Thoracic aorta (tissue), 2 donors: ENCODE measurements around the gene COL17A1. TPM values are rescaled to one million over a fixed set of nuclear protein-coding genes. Genes with fewer than 3 reads are reported as not detected.

ENCODE experiments used
- ATAC-seq: fragments of 150-250 bp; one replicate; pipeline ENCODE4 v1.8.0; 2017; ENCODE audit warnings: low read depth; ENCODE audit not compliant: insufficient number of reproducible peaks, low FRiP score
- DNase-seq: peaks from one replicate; pipeline ENCODE4 v3.0.0-alpha.2; 2020; ENCODE audit warnings: low spot score
- H3K27ac ChIP-seq, 2 donors: fragments of 200-600 bp; sonication (generic); 1 replicate in 1 of 2; 2 replicates in 1 of 2; pipeline ENCODE4 v1.5.1; 2016; ENCODE audit warnings: mild to moderate bottlenecking in 2 of 2, moderate library complexity in 2 of 2
- H3K27me3 ChIP-seq: fragments of 200-600 bp; sonication (generic); replicated peaks from 2 replicates; pipeline ENCODE4 v1.6.0; 2016; ENCODE audit warnings: mild to moderate bottlenecking; ENCODE audit not compliant: insufficient read depth
- H3K36me3 ChIP-seq: fragments of 200-600 bp; sonication (generic); one replicate; pipeline ENCODE4 v1.5.1; 2016
- H3K4me1 ChIP-seq, 2 donors: fragments of 200-600 bp; sonication (generic); 1 replicate in 1 of 2; 2 replicates in 1 of 2; pipeline versions ENCODE4 v1.5.1 to v1.6.0; 2016; ENCODE audit warnings: low read depth in 2 of 2, mild to moderate bottlenecking in 1 of 2; ENCODE audit not compliant: control insufficient read depth in 1 of 2
- H3K4me3 ChIP-seq: fragments of 200-600 bp; sonication (generic); 2 replicates; pipeline ENCODE4 v1.5.1; 2016; ENCODE audit warnings: mild to moderate bottlenecking
- H3K9me3 ChIP-seq: fragments of 200-600 bp; sonication (generic); 2 replicates; pipeline ENCODE4 v1.5.1; 2016
- total RNA-seq, 2 donors: library from RNA; depleted of rRNA; stranded (reverse); fragments of >200 nt; gene quantifications; one replicate each; pipeline versions ENCODE4 v1.1.0 to v1.2.3, GENCODE V29; 2016
- TF ChIP-seq, protein P1 (sequence below): fragments of 200-600 bp; sonication (generic); IDR thresholded peaks from one replicate; pipeline ENCODE4 v1.5.1; 2019; ENCODE audit warnings: antibody characterized with exemption

COL17A1 gene
- total RNA-seq, 2 donors from 2014 or later = 0.49 to 0.95 TPM

DNA sequence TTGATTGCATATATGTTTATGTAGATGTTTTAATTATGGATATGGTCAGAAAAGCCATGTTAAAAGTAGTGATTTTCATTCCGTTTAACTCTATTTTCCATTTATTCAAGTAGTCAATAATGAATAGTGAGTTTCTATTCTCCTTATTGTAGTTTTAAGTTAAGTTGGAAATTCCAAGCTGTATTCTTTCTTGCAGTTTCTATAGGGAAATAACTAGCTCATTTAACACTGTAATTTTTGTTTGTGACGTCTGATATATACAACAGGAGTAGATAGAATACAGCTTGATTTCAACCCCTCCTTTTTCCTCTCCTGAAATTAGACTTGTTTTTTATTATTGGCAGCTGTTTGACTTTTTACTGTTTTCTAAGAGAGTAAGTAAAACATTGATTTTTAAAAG lies 71.5 kb downstream of the COL17A1 start:
- no peaks in the 10 kb centered on the region for H3K4me1 ChIP-seq
- TF ChIP-seq, protein P1, sequence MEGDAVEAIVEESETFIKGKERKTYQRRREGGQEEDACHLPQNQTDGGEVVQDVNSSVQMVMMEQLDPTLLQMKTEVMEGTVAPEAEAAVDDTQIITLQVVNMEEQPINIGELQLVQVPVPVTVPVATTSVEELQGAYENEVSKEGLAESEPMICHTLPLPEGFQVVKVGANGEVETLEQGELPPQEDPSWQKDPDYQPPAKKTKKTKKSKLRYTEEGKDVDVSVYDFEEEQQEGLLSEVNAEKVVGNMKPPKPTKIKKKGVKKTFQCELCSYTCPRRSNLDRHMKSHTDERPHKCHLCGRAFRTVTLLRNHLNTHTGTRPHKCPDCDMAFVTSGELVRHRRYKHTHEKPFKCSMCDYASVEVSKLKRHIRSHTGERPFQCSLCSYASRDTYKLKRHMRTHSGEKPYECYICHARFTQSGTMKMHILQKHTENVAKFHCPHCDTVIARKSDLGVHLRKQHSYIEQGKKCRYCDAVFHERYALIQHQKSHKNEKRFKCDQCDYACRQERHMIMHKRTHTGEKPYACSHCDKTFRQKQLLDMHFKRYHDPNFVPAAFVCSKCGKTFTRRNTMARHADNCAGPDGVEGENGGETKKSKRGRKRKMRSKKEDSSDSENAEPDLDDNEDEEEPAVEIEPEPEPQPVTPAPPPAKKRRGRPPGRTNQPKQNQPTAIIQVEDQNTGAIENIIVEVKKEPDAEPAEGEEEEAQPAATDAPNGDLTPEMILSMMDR = no peak
- no peak overlapping the region for H3K27ac ChIP-seq
- H3K27me3 ChIP-seq = no peaks in the 10 kb centered on the region
- ATAC-seq = no peak
- H3K36me3 ChIP-seq = peaks cover 4% of the 10 kb centered on the region
- H3K4me3 ChIP-seq = no peak overlapping the region
- DNase-seq = no peak
- no peaks in the 10 kb centered on the region for H3K9me3 ChIP-seq

DNA sequence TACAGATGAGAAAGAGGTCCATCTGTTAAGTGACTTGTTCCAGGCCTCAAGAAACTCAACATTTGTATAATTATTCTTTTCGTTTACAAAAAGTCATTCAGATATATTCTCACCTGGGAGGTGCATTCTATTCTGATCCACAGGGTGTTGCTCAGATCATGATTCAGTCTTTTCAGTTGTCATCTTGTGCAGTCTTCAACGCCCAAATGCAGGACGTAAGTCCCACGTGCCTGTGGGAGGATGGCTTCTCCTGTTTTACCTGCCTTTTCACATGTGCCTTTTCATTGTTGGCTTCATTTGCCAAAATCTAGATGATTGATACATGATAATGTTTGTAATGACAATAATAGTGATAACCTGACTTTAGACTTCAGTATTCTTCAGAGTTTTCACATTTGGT lies 72.2 kb downstream of the COL17A1 start:
- no peak for DNase-seq
- no peaks in the 10 kb centered on the region for H3K9me3 ChIP-seq
- no peak overlapping the region for H3K4me3 ChIP-seq
- TF ChIP-seq, protein P1 = no peak
- H3K27me3 ChIP-seq = no peaks in the 10 kb centered on the region
- H3K27ac ChIP-seq = no peak overlapping the region
- H3K4me1 ChIP-seq = no peaks in the 10 kb centered on the region
- H3K36me3 ChIP-seq = peaks cover 8% of the 10 kb centered on the region
- no peak for ATAC-seq

DNA sequence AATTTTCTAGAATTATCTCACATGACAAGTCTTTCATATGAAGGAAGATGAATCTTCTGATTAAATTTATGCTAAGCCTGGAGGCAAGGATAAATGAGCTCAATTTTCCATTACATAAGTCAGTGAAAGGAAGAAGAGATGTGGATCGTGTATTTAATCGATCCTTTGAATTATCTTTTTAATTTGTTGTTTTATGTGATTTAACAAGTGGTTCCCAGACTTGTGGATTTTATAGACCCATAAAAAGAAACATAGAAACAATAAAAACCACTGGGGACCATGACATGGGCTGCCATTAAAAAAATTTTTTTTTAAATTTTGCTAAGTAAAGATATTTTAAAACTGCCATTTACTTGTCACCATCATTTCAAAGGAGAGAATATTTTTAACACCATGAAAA lies 73.8 kb downstream of the COL17A1 start:
- DNase-seq (no peak), ATAC-seq (no peak)
- H3K9me3 ChIP-seq = no peaks in the 10 kb centered on the region
- H3K4me3 ChIP-seq = no peak overlapping the region
- TF ChIP-seq, protein P1 = no peak
- no peaks in the 10 kb centered on the region for H3K27me3 ChIP-seq
- H3K4me1 ChIP-seq = no peaks in the 10 kb centered on the region
- H3K27ac ChIP-seq = no peak overlapping the region
- peaks cover 12% of the 10 kb centered on the region for H3K36me3 ChIP-seq

DNA sequence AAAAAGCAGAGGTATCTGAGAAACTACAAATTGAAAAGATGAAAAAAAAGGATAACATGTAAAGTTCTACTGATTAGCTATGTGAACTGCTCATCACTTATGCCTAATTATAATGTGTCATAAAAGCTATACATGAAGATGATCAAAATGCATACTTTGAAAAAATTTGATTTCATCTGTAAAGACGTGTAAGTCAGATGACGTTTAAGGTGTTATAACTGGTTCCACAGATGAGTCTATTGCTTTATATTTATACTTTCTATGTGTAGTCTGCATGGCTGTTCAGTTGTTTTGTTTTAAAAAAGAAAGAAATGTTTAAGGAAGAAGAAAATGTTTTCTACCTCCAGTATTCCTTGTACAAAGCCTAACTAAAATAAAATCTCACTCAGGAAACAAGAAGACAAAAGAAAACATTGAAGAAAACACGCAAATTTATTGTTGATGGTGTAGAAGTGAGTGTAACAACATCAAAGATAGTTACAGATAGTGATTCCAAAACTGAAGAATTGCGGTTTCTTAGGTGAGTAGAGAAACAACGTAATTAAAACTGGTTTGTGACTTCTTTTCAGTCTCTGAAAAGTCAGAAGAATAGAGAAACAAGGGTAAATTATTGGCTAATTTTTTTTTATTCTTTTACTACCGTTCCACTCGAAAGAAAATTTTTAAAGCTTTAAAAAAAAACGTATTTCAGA lies 80.4 kb downstream of the COL17A1 start:
- no peak for ATAC-seq
- H3K4me1 ChIP-seq = no peaks in the 10 kb centered on the region
- no peaks in the 10 kb centered on the region for H3K9me3 ChIP-seq
- H3K36me3 ChIP-seq = peaks cover 44% of the 10 kb centered on the region
- no peak overlapping the region for H3K4me3 ChIP-seq
- H3K27me3 ChIP-seq = no peaks in the 10 kb centered on the region
- DNase-seq = no peak
- no peak overlapping the region for H3K27ac ChIP-seq
- TF ChIP-seq, protein P1 = no peak

DNA sequence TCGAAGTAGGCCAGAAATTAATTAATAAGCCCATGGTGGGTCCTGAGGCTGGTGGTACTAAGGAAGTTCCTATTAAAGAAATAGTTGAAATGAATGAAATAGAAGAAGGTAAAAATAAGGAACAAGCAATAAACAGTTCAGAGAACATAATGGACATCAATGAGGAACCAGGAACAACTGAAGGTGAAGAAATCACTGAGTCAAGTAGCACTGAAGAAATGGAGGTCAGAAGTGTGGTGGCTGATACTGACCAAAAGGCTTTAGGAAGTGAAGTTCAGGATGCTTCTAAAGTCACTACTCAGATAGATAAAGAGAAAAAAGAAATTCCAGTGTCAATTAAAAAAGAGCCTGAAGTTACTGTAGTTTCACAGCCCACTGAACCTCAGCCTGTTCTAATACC lies 82.8 kb downstream of the COL17A1 start:
- H3K36me3 ChIP-seq = peaks cover 43% of the 10 kb centered on the region
- no peak overlapping the region for H3K4me3 ChIP-seq
- ATAC-seq = no peak
- H3K9me3 ChIP-seq = no peaks in the 10 kb centered on the region
- no peak overlapping the region for H3K27ac ChIP-seq
- DNase-seq = no peak
- no peaks in the 10 kb centered on the region for H3K4me1 ChIP-seq
- TF ChIP-seq, protein P1 = no peak
- H3K27me3 ChIP-seq = no peaks in the 10 kb centered on the region
